K562 (cell line): ENCODE results near the gene B3GALT5. TPM values are rescaled to one million over a fixed set of nuclear protein-coding genes. Genes with fewer than 3 reads are reported as not detected.
A peak's percentile ranks its signal among the peaks of the same experiment; 100 is the strongest.

Source experiments
- ATAC-seq: fragments of 200-7000 bp; cut with Tn5 transposase; 3 replicates; pipeline ENCODE4 v1.9.1; 2020; ENCODE audit warnings: moderate library complexity
- BruUV-seq: library from RNA; stranded (reverse); fragments of 400-500 nt; replicated peaks from 2 replicates; lab custom pipeline; 2021; lab: Mats Ljungman, UMichigan
- CTCF ChIA-PET: fragments of 300-600 bp; formaldehyde crosslinking; extraction: SDS; loops from one replicate; lab custom pipeline; 2021; ENCODE audit warnings: low intra/inter-chr PET ratio; lab: Yijun Ruan, JAX
- POLR2A ChIA-PET: fragments of 300-600, 350-650 bp; sonication (Branson Sonifier 250); formaldehyde crosslinking; extraction: SDS; loops from one replicate; lab custom pipeline; 2021; ENCODE audit warnings: antibody characterized with exemption, inconsistent platforms; lab: Yijun Ruan, JAX
- DNase-seq, 4 experiments: peaks; one replicate each; pipeline versions ENCODE4 v3.0.0 to v3.0.0-alpha.2; 2011 to 2018; ENCODE audit warnings: low spot score in 3 of 4, mixed read lengths in 3 of 4; ENCODE audit errors: extremely low read depth in 1 of 4
- FAIRE-seq: peaks from 2 replicates; lab custom pipeline; 2011; peaks lifted over from hg19 to GRCh38; lab: Jason Lieb, UNC
- H2AFZ ChIP-seq: 2 replicates; pipeline ENCODE4 v1.6.0; 2011; ENCODE audit warnings: low read depth, low read length, control low read depth, inconsistent platforms
- H3K27ac ChIP-seq: fragments of 200-600 bp; 3 replicates; pipeline ENCODE4 v1.8.0; 2011; ENCODE audit warnings: low read depth, mild to moderate bottlenecking, control low read depth, inconsistent platforms, low read length, moderate library complexity, mixed read lengths; ENCODE audit errors: extremely low read depth
- H3K27me3 ChIP-seq, 2 experiments: fragments of 300-600 bp in 1 of 2; 2 replicates in 1 of 2; 3 replicates in 1 of 2; pipeline versions ENCODE4 v1.6.0 to v1.8.0; 2011; ENCODE audit warnings: inconsistent platforms in 2 of 2, low read length in 2 of 2, mild to moderate bottlenecking in 1 of 2, mixed read lengths in 1 of 2, moderate library complexity in 1 of 2; ENCODE audit not compliant: control insufficient read depth in 2 of 2, insufficient read depth in 2 of 2
- H3K36me3 ChIP-seq: fragments of 300-600 bp; 3 replicates; pipeline ENCODE4 v1.8.0; 2011; ENCODE audit warnings: mild to moderate bottlenecking, low read length, inconsistent platforms; ENCODE audit not compliant: control insufficient read depth, insufficient read depth
- H3K4me1 ChIP-seq, 2 experiments: fragments of 200-600 bp in 1 of 2; replicated peaks in 1 of 2; 2 replicates in 1 of 2; 3 replicates in 1 of 2; pipeline versions ENCODE4 v1.5.1 to v1.8.0; 2011; ENCODE audit warnings: inconsistent platforms in 2 of 2, low read length in 2 of 2, mild to moderate bottlenecking in 1 of 2, mixed read lengths in 1 of 2, moderate library complexity in 1 of 2; ENCODE audit not compliant: control insufficient read depth in 2 of 2, insufficient read depth in 2 of 2
- H3K4me2 ChIP-seq: 2 replicates; pipeline ENCODE4 v1.6.1; 2011; ENCODE audit warnings: low read length, control low read depth, inconsistent platforms, mixed read lengths; ENCODE audit not compliant: insufficient read depth
- H3K4me3 ChIP-seq: fragments of 200-600 bp; sonication (generic), shearing (Covaris generic); 2 replicates; pipeline ENCODE4 v1.5.1; 2016; ENCODE audit warnings: control low read depth, inconsistent platforms
- H3K79me2 ChIP-seq: fragments of 200-600 bp; 3 replicates; pipeline ENCODE4 v1.8.0; 2011; ENCODE audit warnings: low read length, inconsistent platforms; ENCODE audit not compliant: control insufficient read depth, insufficient read depth
- H3K9ac ChIP-seq, 2 experiments: 2 replicates each; pipeline versions ENCODE4 v1.6.0 to v1.6.1; 2011; ENCODE audit warnings: low read depth in 2 of 2, low read length in 2 of 2, control low read depth in 1 of 2, inconsistent platforms in 1 of 2, mild to moderate bottlenecking in 1 of 2, mixed read lengths in 1 of 2; ENCODE audit not compliant: insufficient read depth in 1 of 2
- H3K9me1 ChIP-seq: one replicate; pipeline ENCODE4 v1.6.0; 2011; ENCODE audit warnings: inconsistent platforms, mild to moderate bottlenecking, low read length, moderate library complexity; ENCODE audit not compliant: control insufficient read depth, insufficient read depth
- H3K9me3 ChIP-seq: replicated peaks from 2 replicates; pipeline ENCODE4 v1.5.1; 2011; ENCODE audit warnings: low read depth, low read length, inconsistent platforms; ENCODE audit not compliant: control insufficient read depth, insufficient read depth
- H4K20me1 ChIP-seq: replicated peaks from 2 replicates; pipeline ENCODE4 v1.6.1; 2011; ENCODE audit warnings: low read length, inconsistent platforms, mixed read lengths; ENCODE audit not compliant: control insufficient read depth, insufficient read depth
- CTCF ChIP-seq, 3 experiments: IDR thresholded peaks in 2 of 3; conservative IDR thresholded peaks in 1 of 3; 2 replicates each; pipeline ENCODE4 v1.5.1; 2011 to 2012; ENCODE audit warnings: low read length in 3 of 3, mild to moderate bottlenecking in 3 of 3, control low read depth in 2 of 3, improper control_type of control experiment in 1 of 3, inconsistent platforms in 1 of 3, low read depth in 1 of 3, mixed read lengths in 1 of 3, moderate library complexity in 1 of 3; ENCODE audit not compliant: insufficient read depth in 2 of 3
- NCOA6 ChIP-seq: fragments of 450-650 bp; IDR thresholded peaks from 2 replicates; pipeline ENCODE4 v1.6.1; 2017; ENCODE audit warnings: mild to moderate bottlenecking
- ZKSCAN3 ChIP-seq: fragments of 250-450 bp; sonication (Bioruptor Pico); IDR thresholded peaks from 2 replicates; pipeline ENCODE4 v1.4.0; 2020
- ZNF184 ChIP-seq: sonication (generic); formaldehyde crosslinking; IDR thresholded peaks from 2 replicates; pipeline ENCODE4 v1.5.0; 2020; ENCODE audit warnings: missing genetic modification reagents
- WGBS: fragments of 100-300 bp; shearing (Covaris generic); methylation state at CpG from one replicate; pipeline ENCODE4 v1.1.6; 2016; ENCODE audit warnings: low coverage, mixed read lengths; ENCODE audit not compliant: insufficient coverage; ENCODE audit errors: missing lambda C conversion rate; 5-methylcytosine and 5-hydroxymethylcytosine counted together
- in situ Hi-C: fragments of 300-500 bp; cut with MboI; formaldehyde crosslinking; loops from 4 replicates; pipeline ENCODE4 v1.15.0; 2018; ENCODE audit warnings: inconsistent platforms, mixed read lengths
- intact Hi-C: fragments of 100-400 bp; cut with micrococcal nuclease; formaldehyde crosslinking; loops from 2 replicates; pipeline ENCODE4 v1.14.2; 2022
- polyA plus RNA-seq, 8 experiments: library from polyadenylated mRNA; depleted of rRNA in 4 of 8; stranded (reverse) in 5 of 8; unstranded in 3 of 8; fragments of >200 nt; fragmentation: Nextera tagmentation in 2 of 8; fragmentation: Illumina TruSeq in 1 of 8; extraction: Ambion mirVana in 2 of 8; extraction: Trizol in 1 of 8; gene quantifications; 2 replicates each; pipeline versions ENCODE4 v1.2.1 to v1.2.3, GENCODE V29; 2011 to 2014; ENCODE audit warnings: inconsistent platforms in 1 of 8, missing spikeins in 1 of 8
- total RNA-seq, 7 experiments: library from RNA; depleted of rRNA in 6 of 7; stranded (reverse); fragments of >200 nt in 6 of 7; fragmentation: Illumina TruSeq in 2 of 7; extraction: Trizol in 2 of 7; gene quantifications; 2 replicates each; pipeline versions ENCODE4 v1.2.1 to v1.2.3, GENCODE V29; 2011 to 2021; ENCODE audit warnings: low replicate concordance in 1 of 7
- TF ChIP-seq, protein P1 (sequence below): fragments of 150-350 bp; conservative IDR thresholded peaks from 2 replicates; pipeline ENCODE4 v1.6.1; 2014; ENCODE audit warnings: low read length
- TF ChIP-seq, protein P2 (sequence below): IDR thresholded peaks from 2 replicates; pipeline ENCODE4 v1.6.1; 2012; ENCODE audit warnings: low read depth, low read length, improper control_type of control experiment, borderline replicate concordance

Gene B3GALT5
- total and polyA plus RNA-seq, 9 of the 15 experiments (the other 6 are each of a cell fraction or from before 2014, with no cell fraction given), result 0.02 TPM; not detected in 8

DNA sequence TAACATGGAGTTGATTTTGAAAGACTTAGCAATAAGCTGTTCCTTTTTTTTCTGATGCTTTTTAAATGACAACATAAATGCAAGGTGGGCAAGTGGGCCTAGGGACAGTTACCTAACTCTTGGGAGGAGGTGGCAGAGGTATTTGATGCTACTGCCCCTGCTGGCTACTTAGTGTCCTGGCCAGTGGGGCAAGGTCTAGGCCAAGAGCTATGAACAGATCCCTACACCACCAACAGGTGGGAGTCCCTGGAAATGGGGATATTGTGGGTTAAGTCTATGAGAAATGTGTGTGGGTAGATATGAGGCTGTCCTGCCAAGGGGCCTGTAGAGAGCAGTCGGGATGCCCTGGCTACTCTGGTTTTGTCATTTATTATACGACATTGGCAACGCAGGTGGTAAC, 31.3 kb upstream of the B3GALT5 start:
- intact Hi-C loops (no loop called here), in situ Hi-C loops (no loop called here)
- H3K4me2 ChIP-seq, result no peak overlapping the region
- TF ChIP-seq, protein P1, sequence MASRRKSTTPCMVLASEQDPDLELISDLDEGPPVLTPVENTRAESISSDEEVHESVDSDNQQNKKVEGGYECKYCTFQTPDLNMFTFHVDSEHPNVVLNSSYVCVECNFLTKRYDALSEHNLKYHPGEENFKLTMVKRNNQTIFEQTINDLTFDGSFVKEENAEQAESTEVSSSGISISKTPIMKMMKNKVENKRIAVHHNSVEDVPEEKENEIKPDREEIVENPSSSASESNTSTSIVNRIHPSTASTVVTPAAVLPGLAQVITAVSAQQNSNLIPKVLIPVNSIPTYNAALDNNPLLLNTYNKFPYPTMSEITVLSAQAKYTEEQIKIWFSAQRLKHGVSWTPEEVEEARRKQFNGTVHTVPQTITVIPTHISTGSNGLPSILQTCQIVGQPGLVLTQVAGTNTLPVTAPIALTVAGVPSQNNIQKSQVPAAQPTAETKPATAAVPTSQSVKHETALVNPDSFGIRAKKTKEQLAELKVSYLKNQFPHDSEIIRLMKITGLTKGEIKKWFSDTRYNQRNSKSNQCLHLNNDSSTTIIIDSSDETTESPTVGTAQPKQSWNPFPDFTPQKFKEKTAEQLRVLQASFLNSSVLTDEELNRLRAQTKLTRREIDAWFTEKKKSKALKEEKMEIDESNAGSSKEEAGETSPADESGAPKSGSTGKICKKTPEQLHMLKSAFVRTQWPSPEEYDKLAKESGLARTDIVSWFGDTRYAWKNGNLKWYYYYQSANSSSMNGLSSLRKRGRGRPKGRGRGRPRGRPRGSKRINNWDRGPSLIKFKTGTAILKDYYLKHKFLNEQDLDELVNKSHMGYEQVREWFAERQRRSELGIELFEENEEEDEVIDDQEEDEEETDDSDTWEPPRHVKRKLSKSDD, result no peak
- TF ChIP-seq ZKSCAN3 (CRISPR knock-in tag), result no peak
- no peak for TF ChIP-seq NCOA6
- TF ChIP-seq CTCF (IDR thresholded peaks at IDR 0.05 in 2 of 3, conservative IDR thresholded peaks at IDR 0.05 in 1 of 3; ENCODE audit: insufficient read depth in 2 of 3, low read depth in 1 of 3, low read length in 3 of 3), result peak; percentile 25 to 48 (median 29); a peak in 4 of 6 replicates
- TF ChIP-seq, protein P2, sequence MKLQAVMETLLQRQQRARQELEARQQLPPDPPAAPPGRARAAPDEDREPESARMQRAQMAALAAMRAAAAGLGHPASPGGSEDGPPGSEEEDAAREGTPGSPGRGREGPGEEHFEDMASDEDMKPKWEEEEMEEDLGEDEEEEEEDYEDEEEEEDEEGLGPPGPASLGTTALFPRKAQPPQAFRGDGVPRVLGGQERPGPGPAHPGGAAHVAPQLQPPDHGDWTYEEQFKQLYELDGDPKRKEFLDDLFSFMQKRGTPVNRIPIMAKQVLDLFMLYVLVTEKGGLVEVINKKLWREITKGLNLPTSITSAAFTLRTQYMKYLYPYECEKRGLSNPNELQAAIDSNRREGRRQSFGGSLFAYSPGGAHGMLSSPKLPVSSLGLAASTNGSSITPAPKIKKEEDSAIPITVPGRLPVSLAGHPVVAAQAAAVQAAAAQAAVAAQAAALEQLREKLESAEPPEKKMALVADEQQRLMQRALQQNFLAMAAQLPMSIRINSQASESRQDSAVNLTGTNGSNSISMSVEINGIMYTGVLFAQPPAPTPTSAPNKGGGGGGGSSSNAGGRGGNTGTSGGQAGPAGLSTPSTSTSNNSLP, result no peak
- no peak for TF ChIP-seq ZNF184 (CRISPR knock-in tag)
- DNase-seq (peak in 2 of 4 experiments; percentile 18 to 24), FAIRE-seq (no peak), ATAC-seq (peak; percentile 86)
- no peak overlapping the region for H3K27ac ChIP-seq
- H3K27me3 ChIP-seq, result peaks cover 8 to 14% of the 10 kb centered on the region in 2 experiments; a peak in 3 of 5 replicates
- no peak overlapping the region for H3K9ac ChIP-seq
- H4K20me1 ChIP-seq, result no peaks in the 10 kb centered on the region
- no peaks in the 10 kb centered on the region for H3K4me1 ChIP-seq
- no peaks in the 10 kb centered on the region for H3K9me3 ChIP-seq
- no TSS peak for BruUV-seq
- 0% methylated on average over 3 of the region's 3 CpGs for WGBS
- H3K36me3 ChIP-seq, result no peaks in the 10 kb centered on the region
- no peaks in the 10 kb centered on the region for H3K9me1 ChIP-seq
- H3K79me2 ChIP-seq, result no peaks in the 10 kb centered on the region
- ChIA-PET POLR2A (interaction anchor here (0.6 kb wide), 1 partner anchor 21 kb away, joined by 3 read pairs; no protein-coding TSS in a partner anchor), CTCF (no interaction called here)
- no peak overlapping the region for H3K4me3 ChIP-seq
- H2AFZ ChIP-seq, result no peak overlapping the region
